Liver (tissue), 3 donors: ENCODE data around the gene TBC1D16.

Source experiments
- CTCF ChIP-seq: fragments of 150-350 bp; IDR thresholded peaks from 2 replicates; pipeline ENCODE4 v1.5.1; 2017; ENCODE audit warnings: improper control_type of control experiment, low read depth, low read length; ENCODE audit not compliant: missing input control
- GABPA ChIP-seq, 2 donors: IDR thresholded peaks in 1 of 2; conservative IDR thresholded peaks in 1 of 2; 2 replicates each; pipeline ENCODE4 v1.6.1; 2016; ENCODE audit warnings: antibody characterized with exemption in 2 of 2, mild to moderate bottlenecking in 1 of 2, moderate library complexity in 1 of 2
- JUND ChIP-seq, 2 donors: IDR thresholded peaks; 2 replicates each; pipeline ENCODE4 v1.6.1; 2016; ENCODE audit warnings: antibody characterized with exemption in 2 of 2
- MAX ChIP-seq: IDR thresholded peaks from 2 replicates; pipeline ENCODE4 v1.6.1; 2016; ENCODE audit warnings: antibody characterized with exemption
- RAD21 ChIP-seq, 2 donors: IDR thresholded peaks; 2 replicates each; pipeline ENCODE4 v1.6.1; 2016; ENCODE audit warnings: antibody characterized with exemption in 2 of 2, mild to moderate bottlenecking in 2 of 2
- REST ChIP-seq: IDR thresholded peaks from 2 replicates; pipeline ENCODE4 v1.6.1; 2016; ENCODE audit warnings: antibody characterized with exemption, mild to moderate bottlenecking
- YY1 ChIP-seq: IDR thresholded peaks from 2 replicates; pipeline ENCODE4 v1.6.1; 2016; ENCODE audit warnings: antibody characterized with exemption, mild to moderate bottlenecking
- ZBTB33 ChIP-seq: IDR thresholded peaks from 2 replicates; pipeline ENCODE4 v1.6.1; 2016; ENCODE audit warnings: antibody characterized with exemption
- donor health status: healthy.
- donor health status: healthy.

GRCh38 chr17:79968116-79968515 lies 67.6 kb downstream of the TBC1D16 start:
- TF ChIP-seq JUND (IDR thresholded peaks at IDR 0.05) = no peak
- TF ChIP-seq YY1 = no peak
- TF ChIP-seq GABPA (IDR thresholded peaks at IDR 0.05 in 1 of 2, conservative IDR thresholded peaks at IDR 0.05 in 1 of 2) = no peak
- TF ChIP-seq CTCF = no peak
- no peak for TF ChIP-seq MAX
- no peak for TF ChIP-seq ZBTB33
- TF ChIP-seq REST = no peak
- TF ChIP-seq RAD21 (IDR thresholded peaks at IDR 0.05) = no peak
